Esophagus squamous epithelium (tissue), 4 donors: ENCODE data around the gene PIK3CB.

Experiments used
- POLR2A ChIP-seq, 4 donors: fragments of 450-650 bp; IDR thresholded peaks; one replicate each; pipeline ENCODE4 v1.6.1; 2017; ENCODE audit warnings: antibody characterized with exemption in 4 of 4, mild to moderate bottlenecking in 4 of 4, moderate library complexity in 3 of 4
- TF ChIP-seq, protein P1 (sequence below), 6 experiments: fragments of 450-650 bp in 4 of 6; fragments of 200-600 bp in 2 of 6; sonication (generic) in 2 of 6; IDR thresholded peaks; one replicate each; pipeline ENCODE4 v1.5.1; 2016 to 2019; ENCODE audit warnings: antibody characterized with exemption in 6 of 6, mild to moderate bottlenecking in 4 of 6, moderate library complexity in 4 of 6

DNA sequence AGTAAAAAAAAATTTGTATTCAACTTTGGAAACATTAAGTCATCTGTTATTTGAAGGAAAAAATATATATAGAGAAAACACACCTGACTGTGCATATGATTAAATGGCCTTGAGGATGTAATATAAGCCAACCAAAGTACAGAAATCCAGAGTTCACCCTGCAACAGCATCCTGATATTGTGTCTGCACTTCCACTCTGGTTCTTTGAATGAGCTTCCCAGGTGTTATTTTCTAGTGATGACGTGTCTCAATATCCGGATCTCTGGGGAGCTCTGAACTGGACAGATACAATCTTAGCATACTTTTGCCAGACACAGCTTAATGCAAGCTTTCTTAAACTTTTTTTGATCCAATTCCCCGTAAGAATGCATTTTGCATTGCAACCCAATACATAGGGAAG is 19.5 kb upstream of the PIK3CB start:
- no peak for TF ChIP-seq POLR2A (IDR thresholded peaks at IDR 0.05)
- TF ChIP-seq, protein P1, sequence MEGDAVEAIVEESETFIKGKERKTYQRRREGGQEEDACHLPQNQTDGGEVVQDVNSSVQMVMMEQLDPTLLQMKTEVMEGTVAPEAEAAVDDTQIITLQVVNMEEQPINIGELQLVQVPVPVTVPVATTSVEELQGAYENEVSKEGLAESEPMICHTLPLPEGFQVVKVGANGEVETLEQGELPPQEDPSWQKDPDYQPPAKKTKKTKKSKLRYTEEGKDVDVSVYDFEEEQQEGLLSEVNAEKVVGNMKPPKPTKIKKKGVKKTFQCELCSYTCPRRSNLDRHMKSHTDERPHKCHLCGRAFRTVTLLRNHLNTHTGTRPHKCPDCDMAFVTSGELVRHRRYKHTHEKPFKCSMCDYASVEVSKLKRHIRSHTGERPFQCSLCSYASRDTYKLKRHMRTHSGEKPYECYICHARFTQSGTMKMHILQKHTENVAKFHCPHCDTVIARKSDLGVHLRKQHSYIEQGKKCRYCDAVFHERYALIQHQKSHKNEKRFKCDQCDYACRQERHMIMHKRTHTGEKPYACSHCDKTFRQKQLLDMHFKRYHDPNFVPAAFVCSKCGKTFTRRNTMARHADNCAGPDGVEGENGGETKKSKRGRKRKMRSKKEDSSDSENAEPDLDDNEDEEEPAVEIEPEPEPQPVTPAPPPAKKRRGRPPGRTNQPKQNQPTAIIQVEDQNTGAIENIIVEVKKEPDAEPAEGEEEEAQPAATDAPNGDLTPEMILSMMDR (IDR thresholded peaks at IDR 0.05) = no peak
